ENCODE measurements around the gene KMT2B. TPM values are rescaled to one million over a fixed set of nuclear protein-coding genes. Genes with fewer than 3 reads are reported as not detected.

KMT2B gene
- total RNA-seq, 4 donors from 2014 or later: 7.3 to 26.6 (median 15.1) TPM

- no peak for TF ChIP-seq CTCF (IDR thresholded peaks at IDR 0.05; ENCODE audit: low read depth)
Observed at GRCh38 chr19:35784503-35785338, 66.9 kb downstream of the KMT2B start.

- TF ChIP-seq CTCF (IDR thresholded peaks at IDR 0.05; ENCODE audit: low read depth): no peak
Observed at GRCh38 chr19:35785339-35785627, 67.5 kb downstream of the KMT2B start.

- no peak for TF ChIP-seq CTCF (IDR thresholded peaks at IDR 0.05; ENCODE audit: low read depth)
Observed at GRCh38 chr19:35786299-35787160, 68.7 kb downstream of the KMT2B start.

- no peak for TF ChIP-seq CTCF (IDR thresholded peaks at IDR 0.05; ENCODE audit: low read depth)
Observed at GRCh38 chr19:35787227-35787799, 69.5 kb downstream of the KMT2B start.

Other genes with a start within 250 kb of the KMT2B start
- not detected for gene KRTDAP, start 227.5 kb upstream of the KMT2B start, total RNA-seq
- gene DMKN, start 204.4 kb upstream of the KMT2B start, total RNA-seq: 1 to 10 TPM in 3 of 4 donors, under 1 TPM in 1; 0.94 to 7.3 (median 1.9) TPM
- not detected for gene SBSN, start 189.7 kb upstream of the KMT2B start, total RNA-seq
- gene GAPDHS, start 184.5 kb upstream of the KMT2B start, total RNA-seq: not detected
- 10 to 100 TPM; 60.1 to 76.8 (median 73.6) TPM for gene TMEM147, start 172.4 kb upstream of the KMT2B start, total RNA-seq
- not detected for gene ATP4A, start 154.3 kb upstream of the KMT2B start, total RNA-seq
- gene PMIS2, start 131.8 kb upstream of the KMT2B start, total RNA-seq: not detected
- gene HAUS5, start 105.3 kb upstream of the KMT2B start, total RNA-seq: 1 to 10 TPM; 2.4 to 7.7 (median 3.4) TPM
- gene RBM42, start 89.0 kb upstream of the KMT2B start, total RNA-seq: 10 to 100 TPM; 27.7 to 55.4 (median 32.6) TPM
- 1 to 10 TPM in 2 of 4 donors, not detected in 2; 1.1 to 1.2 TPM for gene ETV2, start 76.3 kb upstream of the KMT2B start, total RNA-seq
- gene COX6B1, start 69.7 kb upstream of the KMT2B start, total RNA-seq: 100 to 1,000 TPM; 422 to 625 (median 529) TPM
- under 1 TPM in 1 of 4 donors, not detected in 3; 0.34 TPM for gene UPK1A, start 51.5 kb upstream of the KMT2B start, total RNA-seq
- under 1 TPM in 1 of 4 donors, not detected in 3; 0.33 TPM for gene ZBTB32, start 13.4 kb upstream of the KMT2B start, total RNA-seq
- 10 to 100 TPM in 1 of 4 donors, 1 to 10 TPM in 3; 4.4 to 13.8 (median 5.9) TPM for gene IGFLR1, start 24.4 kb downstream of the KMT2B start, total RNA-seq
- 10 to 100 TPM; 14.8 to 30.5 (median 19.7) TPM for gene U2AF1L4, start 27.4 kb downstream of the KMT2B start, total RNA-seq
- gene PSENEN, start 27.6 kb downstream of the KMT2B start, total RNA-seq: 10 to 100 TPM; 23.4 to 71.3 (median 35.7) TPM
- gene LIN37, start 30.6 kb downstream of the KMT2B start, total RNA-seq: 10 to 100 TPM in 2 of 4 donors, 1 to 10 TPM in 2; 7.5 to 12.2 (median 10.0) TPM
- 100 to 1,000 TPM in 2 of 4 donors, 10 to 100 TPM in 2; 50.1 to 554 (median 117) TPM for gene HSPB6, start 39.0 kb downstream of the KMT2B start, total RNA-seq
- 1 to 10 TPM; 2.8 to 5.7 (median 3.5) TPM for gene PROSER3, start 40.2 kb downstream of the KMT2B start, total RNA-seq
- gene ARHGAP33, start 57.6 kb downstream of the KMT2B start, total RNA-seq: 10 to 100 TPM in 1 of 4 donors, 1 to 10 TPM in 2, under 1 TPM in 1; 0.33 to 12.2 (median 4.5) TPM
- not detected for gene PRODH2, start 94.8 kb downstream of the KMT2B start, total RNA-seq
- gene NPHS1, start 134.5 kb downstream of the KMT2B start, total RNA-seq: not detected
- gene KIRREL2, start 138.9 kb downstream of the KMT2B start, total RNA-seq: not detected
- 1 to 10 TPM in 2 of 4 donors, not detected in 2; 1.2 to 1.3 TPM for gene APLP1, start 150.6 kb downstream of the KMT2B start, total RNA-seq
- 10 to 100 TPM in 3 of 4 donors, 1 to 10 TPM in 1; 6.8 to 23.3 (median 13.6) TPM for gene NFKBID, start 182.5 kb downstream of the KMT2B start, total RNA-seq
- gene HCST, start 184.5 kb downstream of the KMT2B start, total RNA-seq: 10 to 100 TPM in 1 of 4 donors, 1 to 10 TPM in 2, not detected in 1; 2.9 to 72.6 (median 4.7) TPM
- 1,000 to 10,000 TPM in 1 of 4 donors, 100 to 1,000 TPM in 2, 10 to 100 TPM in 1; 99.8 to 1,341 (median 209) TPM for gene TYROBP, start 190.3 kb downstream of the KMT2B start, total RNA-seq
- gene LRFN3, start 218.4 kb downstream of the KMT2B start, total RNA-seq: 1 to 10 TPM; 2.5 to 6.6 (median 4.3) TPM

Measured in subcutaneous adipose tissue (tissue), 4 donors.